HCT116 (cell line): ENCODE results near the gene SLC4A2. TPM values are rescaled to one million over a fixed set of nuclear protein-coding genes. Genes with fewer than 3 reads are reported as not detected.

Experiments used
- ATAC-seq: fragments of 200-7000 bp; cut with Tn5 transposase; 2 replicates; pipeline ENCODE4 v1.9.1; 2020; ENCODE audit warnings: mild to moderate bottlenecking, moderate library complexity
- BruUV-seq: library from RNA; stranded (reverse); fragments of 400-500 nt; replicated peaks from 2 replicates; lab custom pipeline; 2021; lab: Mats Ljungman, UMichigan
- CTCF ChIA-PET: fragments of 300-600 bp; sonication (Branson Sonifier 250); formaldehyde crosslinking; loops from one replicate; lab custom pipeline; 2021; ENCODE audit warnings: antibody characterized with exemption; lab: Charles Lee
- POLR2A ChIA-PET: fragments of 300-600, 350-600 bp; sonication (Branson Sonifier 250); formaldehyde crosslinking; loops from one replicate; lab custom pipeline; 2021; ENCODE audit warnings: antibody characterized with exemption; lab: Charles Lee
- RAD21 ChIA-PET, 2 experiments: fragments of 300-600 bp; sonication (Branson Sonifier 250); formaldehyde crosslinking; loops; one replicate each; lab custom pipeline; 2023; ENCODE audit warnings: low total read pairs in 2 of 2; ENCODE audit not compliant: uncharacterized antibody in 2 of 2, unreplicated experiment in 2 of 2, low non-redundant PET in 1 of 2; lab: Charles Lee
- DNase-seq: peaks from one replicate; pipeline ENCODE4 v3.0.0-alpha.2; 2010; ENCODE audit warnings: low read depth, low spot score
- H2AFZ ChIP-seq: fragments of 200-600 bp; shearing (Covaris generic), sonication (generic); 2 replicates; pipeline ENCODE4 v1.6.1; 2017; ENCODE audit warnings: low read depth, mixed run types, mixed read lengths, antibody characterized with exemption, low read length; ENCODE audit not compliant: poor library complexity, severe bottlenecking
- H3K27ac ChIP-seq: 2 replicates; pipeline ENCODE4 v1.5.1; 2012; ENCODE audit warnings: low read depth, low read length
- H3K27me3 ChIP-seq: fragments of 200-600 bp; sonication (generic); 2 replicates; pipeline ENCODE4 v1.6.1; 2016; ENCODE audit warnings: mixed run types, low read length, mixed read lengths; ENCODE audit not compliant: insufficient read depth
- H3K36me3 ChIP-seq, 2 experiments: fragments of 200-500 bp in 1 of 2; fragments of 200-600 bp in 1 of 2; sonication (Bioruptor generic) in 1 of 2; sonication (generic) in 1 of 2; 2 replicates each; pipeline versions ENCODE4 v1.5.1 to v1.6.1; 2014 to 2016; ENCODE audit warnings: low read length in 2 of 2, inconsistent platforms in 1 of 2, mixed read lengths in 1 of 2, mixed run types in 1 of 2; ENCODE audit not compliant: insufficient read depth in 2 of 2, control insufficient read depth in 1 of 2
- H3K4me1 ChIP-seq, 2 experiments: fragments of 200-600 bp in 1 of 2; sonication (generic) in 1 of 2; 2 replicates each; pipeline versions ENCODE4 v1.5.1 to v1.6.1; 2012 to 2017; ENCODE audit warnings: low read length in 2 of 2, inconsistent platforms in 1 of 2, mild to moderate bottlenecking in 1 of 2, mixed read lengths in 1 of 2, mixed run types in 1 of 2, moderate library complexity in 1 of 2; ENCODE audit not compliant: insufficient read depth in 2 of 2, control insufficient read depth in 1 of 2
- H3K4me2 ChIP-seq: fragments of 200-600 bp; sonication (generic); 2 replicates; pipeline ENCODE4 v1.6.1; 2017; ENCODE audit warnings: mixed run types, low read length, mixed read lengths
- H3K4me3 ChIP-seq, 2 experiments: fragments of 200-600 bp in 1 of 2; sonication (generic) in 1 of 2; replicated peaks in 1 of 2; 2 replicates each; pipeline ENCODE4 v1.5.1; 2011 to 2016; ENCODE audit warnings: low read length in 2 of 2, control low read depth in 1 of 2, low read depth in 1 of 2, mild to moderate bottlenecking in 1 of 2, mixed read lengths in 1 of 2, mixed run types in 1 of 2
- H3K79me2 ChIP-seq: fragments of 200-600 bp; sonication (generic); 2 replicates; pipeline ENCODE4 v1.6.1; 2017; ENCODE audit warnings: mild to moderate bottlenecking, mixed run types, low read length, moderate library complexity, mixed read lengths; ENCODE audit not compliant: insufficient read depth
- H3K9ac ChIP-seq: fragments of 200-600 bp; sonication (generic); 2 replicates; pipeline ENCODE4 v1.6.1; 2016; ENCODE audit warnings: low read length, mixed read lengths
- H3K9me2 ChIP-seq: fragments of 200-600 bp; sonication (generic), shearing (Covaris generic); 2 replicates; pipeline ENCODE4 v1.6.1; 2017; ENCODE audit warnings: mixed run types, mild to moderate bottlenecking, moderate library complexity; ENCODE audit not compliant: insufficient read depth
- H3K9me3 ChIP-seq, 2 experiments: fragments of 200-500 bp in 1 of 2; fragments of 200-600 bp in 1 of 2; sonication (Bioruptor generic) in 1 of 2; sonication (generic) in 1 of 2; 2 replicates each; pipeline ENCODE4 v1.6.1; 2014 to 2017; ENCODE audit warnings: low read length in 2 of 2, mixed read lengths in 2 of 2, inconsistent platforms in 1 of 2, low read depth in 1 of 2, mild to moderate bottlenecking in 1 of 2, mixed run types in 1 of 2, moderate library complexity in 1 of 2; ENCODE audit not compliant: control insufficient read depth in 1 of 2, insufficient read depth in 1 of 2
- H4K20me1 ChIP-seq: fragments of 200-600 bp; sonication (generic), shearing (Covaris generic); 2 replicates; pipeline ENCODE4 v1.6.1; 2017; ENCODE audit warnings: mixed run types, mild to moderate bottlenecking, moderate library complexity; ENCODE audit not compliant: insufficient read depth
- POLR2A ChIP-seq: IDR thresholded peaks from 2 replicates; pipeline ENCODE4 v1.7.0; 2011; ENCODE audit warnings: borderline replicate concordance; ENCODE audit not compliant: insufficient read depth, insufficient read length; ENCODE audit errors: extremely low read depth
- POLR2AphosphoS5 ChIP-seq: IDR thresholded peaks from 2 replicates; pipeline ENCODE4 v1.6.1; 2011; ENCODE audit warnings: mild to moderate bottlenecking, low read depth, low read length, moderate library complexity
- RAD21 ChIP-seq: IDR thresholded peaks from 2 replicates; pipeline ENCODE4 v1.6.1; 2012; ENCODE audit warnings: low read depth, mild to moderate bottlenecking
- SIN3A ChIP-seq: IDR thresholded peaks from 2 replicates; pipeline ENCODE4 v1.6.1; 2012; ENCODE audit warnings: low read depth
- SP1 ChIP-seq: IDR thresholded peaks from 2 replicates; pipeline ENCODE4 v1.6.1; 2012; ENCODE audit warnings: low read depth
- SRF ChIP-seq: IDR thresholded peaks from 2 replicates; pipeline ENCODE4 v1.6.1; 2012; ENCODE audit warnings: low read depth
- YY1 ChIP-seq: IDR thresholded peaks from 2 replicates; pipeline ENCODE4 v1.6.1; 2011; ENCODE audit warnings: low read length, low read depth, moderate library complexity, mild to moderate bottlenecking; ENCODE audit not compliant: insufficient replicate concordance; ENCODE audit errors: extremely low read depth
- intact Hi-C: fragments of 100-400 bp; cut with micrococcal nuclease; formaldehyde crosslinking; loops from 2 replicates; pipeline ENCODE4 v1.10.0; 2022
- total RNA-seq: library from RNA; stranded (reverse); gene quantifications from one replicate; pipeline ENCODE4 v1.2.1, GENCODE V29; 2021; ENCODE audit not compliant: unreplicated experiment
- TF ChIP-seq, protein P1 (sequence below): IDR thresholded peaks from 2 replicates; pipeline ENCODE4 v1.6.1; 2012
- TF ChIP-seq, protein P2 (sequence below), 3 experiments: fragments of 200-600 bp in 1 of 3; sonication (generic) in 1 of 3; IDR thresholded peaks in 2 of 3; conservative IDR thresholded peaks in 1 of 3; 2 replicates each; pipeline ENCODE4 v1.5.1; 2012 to 2017; ENCODE audit warnings: low read depth in 2 of 3, low read length in 2 of 3, antibody characterized with exemption in 1 of 3, borderline replicate concordance in 1 of 3, control low read depth in 1 of 3, mild to moderate bottlenecking in 1 of 3, mixed read lengths in 1 of 3, mixed run types in 1 of 3, moderate library complexity in 1 of 3; ENCODE audit not compliant: insufficient read depth in 1 of 3

Gene SLC4A2
- total RNA-seq, 1 experiment from 2014 or later = 240 TPM

DNA sequence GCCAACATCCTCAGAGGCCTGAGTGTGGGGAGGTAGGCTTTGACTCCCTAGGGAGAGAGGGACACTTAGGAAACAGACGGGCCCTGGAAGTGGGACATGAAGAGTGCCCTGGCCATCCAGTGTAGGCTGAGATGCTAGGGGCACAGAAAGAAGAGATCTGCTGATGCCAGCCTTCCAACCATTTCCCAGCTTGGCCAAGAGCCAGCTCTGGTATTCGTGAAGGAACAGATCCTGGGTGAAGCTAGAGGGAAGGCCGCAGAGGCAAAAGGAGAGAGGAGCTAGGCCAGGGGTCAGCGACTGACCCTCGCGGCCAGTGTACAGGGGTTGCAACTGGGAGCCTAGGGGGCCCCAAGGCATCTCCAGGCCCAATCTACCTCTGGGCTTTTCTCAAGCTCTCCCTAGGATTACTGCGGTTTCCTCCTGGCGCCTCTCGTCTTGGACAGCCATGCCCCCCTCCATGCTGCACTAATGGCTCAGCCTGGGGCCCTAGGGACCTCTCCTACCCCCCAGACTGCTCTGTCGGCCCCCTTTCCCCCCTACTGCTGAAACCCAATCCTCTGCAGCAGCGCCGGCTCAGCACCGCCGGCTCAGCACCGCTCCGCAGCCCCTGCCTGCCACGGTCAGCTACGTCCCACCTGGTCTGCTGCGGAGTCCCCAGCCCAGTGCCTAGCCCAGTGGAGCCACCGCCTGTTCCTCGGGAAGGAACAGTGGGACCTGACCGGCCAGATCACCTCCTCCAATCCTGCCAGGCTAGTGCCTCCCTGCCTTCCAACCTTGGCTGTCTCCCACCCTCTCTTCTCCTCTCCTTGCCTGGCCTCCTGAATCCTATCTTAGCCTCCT lies 11.2 kb upstream of the SLC4A2 start, which contains the start of gene ASIC3:
ASIC3 (plus strand) TSS at position 556 of the 840 bp plus-strand sequence. CDS start 355 bp downstream, outside the sequence.
- TF ChIP-seq SP1 = no peak
- TF ChIP-seq RAD21 = no peak
- no peak for TF ChIP-seq POLR2A
- TF ChIP-seq, protein P1, sequence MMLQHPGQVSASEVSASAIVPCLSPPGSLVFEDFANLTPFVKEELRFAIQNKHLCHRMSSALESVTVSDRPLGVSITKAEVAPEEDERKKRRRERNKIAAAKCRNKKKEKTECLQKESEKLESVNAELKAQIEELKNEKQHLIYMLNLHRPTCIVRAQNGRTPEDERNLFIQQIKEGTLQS = no peak
- no peak for TF ChIP-seq POLR2AphosphoS5
- TF ChIP-seq SRF = no peak
- TF ChIP-seq, protein P2, sequence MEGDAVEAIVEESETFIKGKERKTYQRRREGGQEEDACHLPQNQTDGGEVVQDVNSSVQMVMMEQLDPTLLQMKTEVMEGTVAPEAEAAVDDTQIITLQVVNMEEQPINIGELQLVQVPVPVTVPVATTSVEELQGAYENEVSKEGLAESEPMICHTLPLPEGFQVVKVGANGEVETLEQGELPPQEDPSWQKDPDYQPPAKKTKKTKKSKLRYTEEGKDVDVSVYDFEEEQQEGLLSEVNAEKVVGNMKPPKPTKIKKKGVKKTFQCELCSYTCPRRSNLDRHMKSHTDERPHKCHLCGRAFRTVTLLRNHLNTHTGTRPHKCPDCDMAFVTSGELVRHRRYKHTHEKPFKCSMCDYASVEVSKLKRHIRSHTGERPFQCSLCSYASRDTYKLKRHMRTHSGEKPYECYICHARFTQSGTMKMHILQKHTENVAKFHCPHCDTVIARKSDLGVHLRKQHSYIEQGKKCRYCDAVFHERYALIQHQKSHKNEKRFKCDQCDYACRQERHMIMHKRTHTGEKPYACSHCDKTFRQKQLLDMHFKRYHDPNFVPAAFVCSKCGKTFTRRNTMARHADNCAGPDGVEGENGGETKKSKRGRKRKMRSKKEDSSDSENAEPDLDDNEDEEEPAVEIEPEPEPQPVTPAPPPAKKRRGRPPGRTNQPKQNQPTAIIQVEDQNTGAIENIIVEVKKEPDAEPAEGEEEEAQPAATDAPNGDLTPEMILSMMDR (IDR thresholded peaks at IDR 0.05 in 2 of 3, conservative IDR thresholded peaks at IDR 0.05 in 1 of 3; ENCODE audit: borderline replicate concordance in 1 of 3, insufficient read depth in 1 of 3, low read depth in 2 of 3, low read length in 2 of 3) = no peak
- no peak for TF ChIP-seq SIN3A
- TF ChIP-seq YY1 = no peak
- H3K9me3 ChIP-seq = no peaks in the 10 kb centered on the region
- H3K9ac ChIP-seq = no peak within 1 kb of the TSS
- H2AFZ ChIP-seq = no peak within 1 kb of the TSS
- ATAC-seq (no peak), DNase-seq (no peak)
- H3K79me2 ChIP-seq = no peaks in the 10 kb centered on the region
- H3K4me2 ChIP-seq = no peak within 1 kb of the TSS
- POLR2A ChIA-PET = no interaction called here
- no peak within 1 kb of the TSS for H3K4me3 ChIP-seq
- BruUV-seq = no TSS peak
- intact Hi-C loops = no loop called here
- no peaks in the 10 kb centered on the region for H4K20me1 ChIP-seq
- H3K27ac ChIP-seq = no peak within 1 kb of the TSS
- RAD21 ChIA-PET = no interaction called here
- H3K27me3 ChIP-seq = no peaks in the 10 kb centered on the region
- H3K36me3 ChIP-seq = no peaks in the 10 kb centered on the region
- no peaks in the 10 kb centered on the region for H3K4me1 ChIP-seq
- H3K9me2 ChIP-seq = no peaks in the 10 kb centered on the region
- CTCF ChIA-PET = interaction anchor here (0.6 kb wide), 1 partner anchor 39 kb away, joined by 4 read pairs; no protein-coding TSS in a partner anchor
